H1 (cell line): ENCODE measurements around the gene MACROH2A1. TPM values are rescaled to one million over a fixed set of nuclear protein-coding genes. Genes with fewer than 3 reads are reported as not detected.

Experiments used
- CTCF ChIA-PET: fragments of 300-600 bp; sonication (Branson Sonifier 250); formaldehyde crosslinking; loops from one replicate; lab custom pipeline; 2021; ENCODE audit not compliant: partially characterized antibody; lab: Charles Lee
- POLR2A ChIA-PET: fragments of 300-600 bp; sonication (Branson Sonifier 250); formaldehyde crosslinking; loops from one replicate; lab custom pipeline; 2021; ENCODE audit warnings: inconsistent platforms; ENCODE audit not compliant: partially characterized antibody; lab: Charles Lee
- DNase-seq, 2 experiments: peaks; one replicate each; pipeline versions ENCODE4 v3.0.0 to v3.0.0-alpha.2; 2010 to 2022; ENCODE audit warnings: low spot score in 2 of 2, low read depth in 1 of 2, mixed read lengths in 1 of 2
- FAIRE-seq: peaks from 2 replicates; lab custom pipeline; 2011; peaks lifted over from hg19 to GRCh38; lab: Jason Lieb, UNC
- H2AFZ ChIP-seq: 2 replicates; pipeline ENCODE4 v1.8.1; 2012; ENCODE audit warnings: low read length, inconsistent platforms
- H2AK5ac ChIP-seq: 2 replicates; pipeline ENCODE4 v1.6.1; 2013; ENCODE audit warnings: low read depth, low read length
- H2BK120ac ChIP-seq: replicated peaks from 2 replicates; pipeline ENCODE3; 2013; ENCODE audit warnings: low read depth, low read length, inconsistent platforms
- H2BK12ac ChIP-seq: 2 replicates; pipeline ENCODE4 v1.6.1; 2013; ENCODE audit warnings: low read depth, low read length
- H2BK15ac ChIP-seq: 2 replicates; pipeline ENCODE4 v1.6.1; 2013; ENCODE audit warnings: low read length
- H2BK20ac ChIP-seq: 2 replicates; pipeline ENCODE4 v1.6.1; 2013; ENCODE audit warnings: low read length
- H2BK5ac ChIP-seq: 2 replicates; pipeline ENCODE4 v1.6.1; 2013; ENCODE audit warnings: low read depth, low read length
- H3K14ac ChIP-seq: 2 replicates; pipeline ENCODE4 v1.6.1; 2013; ENCODE audit warnings: inconsistent platforms; ENCODE audit not compliant: insufficient read length
- H3K18ac ChIP-seq: 2 replicates; pipeline ENCODE4 v1.6.1; 2013; ENCODE audit warnings: low read length; ENCODE audit errors: extremely low read depth
- H3K23ac ChIP-seq: 2 replicates; pipeline ENCODE4 v1.6.1; 2013; ENCODE audit warnings: inconsistent platforms; ENCODE audit not compliant: insufficient read length
- H3K23me2 ChIP-seq: 2 replicates; pipeline ENCODE4 v1.6.1; 2013; ENCODE audit warnings: low read depth, low read length
- H3K27ac ChIP-seq: 2 replicates; pipeline ENCODE4 v1.6.1; 2011; ENCODE audit warnings: low read depth, low read length, inconsistent platforms
- H3K27me3 ChIP-seq, 4 experiments: replicated peaks in 1 of 4; 1 replicate in 1 of 4; 2 replicates in 3 of 4; pipeline versions ENCODE4 v1.6.1 to v1.8.1; 2011 to 2013; ENCODE audit warnings: low read length in 3 of 4, mild to moderate bottlenecking in 3 of 4, inconsistent platforms in 2 of 4, mixed read lengths in 2 of 4, moderate library complexity in 1 of 4; ENCODE audit not compliant: control insufficient read depth in 3 of 4, insufficient read depth in 3 of 4; ENCODE audit errors: extremely low read depth in 1 of 4
- H3K36me3 ChIP-seq, 4 experiments: 2 replicates each; pipeline versions ENCODE4 v1.6.1 to v1.8.1; 2011 to 2013; ENCODE audit warnings: mild to moderate bottlenecking in 4 of 4, low read length in 3 of 4, moderate library complexity in 2 of 4, control low read depth in 1 of 4, inconsistent platforms in 1 of 4; ENCODE audit not compliant: insufficient read depth in 4 of 4, control insufficient read depth in 2 of 4
- H3K4ac ChIP-seq: replicated peaks from 2 replicates; pipeline ENCODE3; 2013; ENCODE audit warnings: low read length, low read depth, mixed read lengths, inconsistent platforms; ENCODE audit not compliant: insufficient read length
- H3K4me1 ChIP-seq, 4 experiments: replicated peaks in 1 of 4; 1 replicate in 1 of 4; 2 replicates in 3 of 4; pipeline versions ENCODE4 v1.6.1 to v1.8.1; 2011 to 2013; ENCODE audit warnings: low read length in 3 of 4, inconsistent platforms in 2 of 4, mixed read lengths in 1 of 4; ENCODE audit not compliant: insufficient read depth in 4 of 4, control insufficient read depth in 3 of 4
- H3K4me2 ChIP-seq, 2 experiments: 2 replicates each; pipeline versions ENCODE4 v1.6.1 to v1.8.1; 2011 to 2013; ENCODE audit warnings: low read depth in 2 of 2, low read length in 2 of 2, control low read depth in 1 of 2, inconsistent platforms in 1 of 2, mild to moderate bottlenecking in 1 of 2; ENCODE audit not compliant: insufficient read depth in 1 of 2
- H3K4me3 ChIP-seq, 4 experiments: fragments of 200-600, 300-600 bp in 1 of 4; sonication (generic), shearing (Covaris generic), sonication (Bioruptor Twin) in 1 of 4; 2 replicates each; pipeline versions ENCODE4 v1.5.1 to v1.8.1; 2011 to 2016; ENCODE audit warnings: low read length in 4 of 4, low read depth in 3 of 4, control low read depth in 2 of 4, inconsistent platforms in 2 of 4, mild to moderate bottlenecking in 2 of 4, mixed read lengths in 1 of 4, moderate library complexity in 1 of 4; ENCODE audit not compliant: insufficient read depth in 2 of 4; ENCODE audit errors: extremely low read depth in 1 of 4
- H3K56ac ChIP-seq: replicated peaks from 2 replicates; pipeline ENCODE3; 2013; ENCODE audit warnings: low read depth, mild to moderate bottlenecking, mixed read lengths, low read length, inconsistent platforms; ENCODE audit not compliant: insufficient read length
- H3K79me1 ChIP-seq: 2 replicates; pipeline ENCODE4 v1.6.1; 2013; ENCODE audit warnings: low read depth, low read length, control low read depth
- H3K79me2 ChIP-seq, 2 experiments: 2 replicates each; pipeline versions ENCODE4 v1.6.1 to v1.8.1; 2012 to 2013; ENCODE audit warnings: low read length in 2 of 2, mild to moderate bottlenecking in 2 of 2, inconsistent platforms in 1 of 2; ENCODE audit not compliant: insufficient read depth in 2 of 2, control insufficient read depth in 1 of 2
- H3K9ac ChIP-seq, 4 experiments: replicated peaks in 1 of 4; 1 replicate in 1 of 4; 2 replicates in 3 of 4; pipeline versions ENCODE4 v1.6.1 to v1.8.1; 2011 to 2013; ENCODE audit warnings: low read depth in 3 of 4, low read length in 3 of 4, control low read depth in 2 of 4, mild to moderate bottlenecking in 2 of 4, moderate library complexity in 2 of 4, inconsistent platforms in 1 of 4; ENCODE audit errors: extremely low read depth in 1 of 4
- H3K9me3 ChIP-seq, 2 experiments: 2 replicates each; pipeline versions ENCODE4 v1.6.1 to v1.8.1; 2012 to 2013; ENCODE audit warnings: mild to moderate bottlenecking in 2 of 2, moderate library complexity in 2 of 2, control low read depth in 1 of 2, inconsistent platforms in 1 of 2, low read depth in 1 of 2, low read length in 1 of 2, mixed read lengths in 1 of 2; ENCODE audit not compliant: insufficient read depth in 2 of 2
- H4K20me1 ChIP-seq, 2 experiments: replicated peaks in 1 of 2; 2 replicates each; pipeline versions ENCODE3 to v1.8.1; 2011 to 2013; ENCODE audit warnings: inconsistent platforms in 2 of 2, low read length in 2 of 2, mild to moderate bottlenecking in 1 of 2; ENCODE audit not compliant: insufficient read depth in 2 of 2, control insufficient read depth in 1 of 2
- H4K5ac ChIP-seq: 2 replicates; pipeline ENCODE4 v1.6.1; 2013; ENCODE audit warnings: low read length, low read depth, mixed read lengths, inconsistent platforms; ENCODE audit not compliant: insufficient read length
- H4K8ac ChIP-seq: 2 replicates; pipeline ENCODE4 v1.8.0; 2013; ENCODE audit warnings: mild to moderate bottlenecking, moderate library complexity, low read length, inconsistent platforms; ENCODE audit not compliant: insufficient read depth; ENCODE audit errors: extremely low read depth
- H4K91ac ChIP-seq: replicated peaks from 2 replicates; pipeline ENCODE3; 2013; ENCODE audit warnings: low read length, mixed read lengths, inconsistent platforms; ENCODE audit not compliant: insufficient read length
- PHF8 ChIP-seq: fragments of 200-600 bp; sonication (generic); conservative IDR thresholded peaks from 2 replicates; pipeline ENCODE4 v1.7.1; 2012; ENCODE audit warnings: low read depth, mild to moderate bottlenecking, inconsistent platforms, low read length, moderate library complexity
- WGBS, 2 experiments: shearing (Covaris generic) in 1 of 2; methylation state at CpG; one replicate each; pipeline versions ENCODE4 v1.1.6 to v1.1.7; 2013 to 2015; ENCODE audit warnings: low lambda C conversion rate in 2 of 2, mixed read lengths in 2 of 2, inconsistent platforms in 1 of 2, low coverage in 1 of 2, missing lambda C conversion rate in 1 of 2; ENCODE audit not compliant: insufficient replicate concordance in 2 of 2, insufficient coverage in 1 of 2, insufficient read length in 1 of 2; ENCODE audit errors: extremely low coverage in 1 of 2, missing lambda C conversion rate in 1 of 2; 5-methylcytosine and 5-hydroxymethylcytosine counted together
- polyA plus RNA-seq, 7 experiments: library from polyadenylated mRNA; depleted of rRNA in 3 of 7; stranded (reverse) in 5 of 7; unstranded in 2 of 7; fragments of >200 nt in 5 of 7; fragments of 200-250 nt in 2 of 7; gene quantifications; 1 replicate in 5 of 7; 2 replicates in 1 of 7; 4 replicates in 1 of 7; pipeline versions ENCODE4 v1.2.1 to v1.2.3, GENCODE V29; 2011 to 2013; ENCODE audit warnings: missing spikeins in 2 of 7, mixed read lengths in 2 of 7
- total RNA-seq: library from RNA; stranded (reverse); fragmentation: NEBNext Ultra II Directional; extraction: Animal tissue kit (Norgen Biotek cat#: 25700); gene quantifications from 2 replicates; pipeline ENCODE4 v1.2.1, GENCODE V29; 2021
- TF ChIP-seq, protein P1 (sequence below), 3 experiments: IDR thresholded peaks; 1 replicate in 2 of 3; 2 replicates in 1 of 3; pipeline versions ENCODE4 v1.5.1 to v1.6.1; 2011; ENCODE audit warnings: low read length in 3 of 3, mild to moderate bottlenecking in 3 of 3, inconsistent platforms in 2 of 3, low read depth in 1 of 3, moderate library complexity in 1 of 3; ENCODE audit not compliant: insufficient read depth in 1 of 3; ENCODE audit errors: control extremely low read depth in 1 of 3

Gene MACROH2A1
- total and polyA plus RNA-seq, 2 of the 8 experiments (the other 6 are each of a cell fraction or from before 2014, with no cell fraction given): 60.0 to 92.3 TPM

GRCh38 chr5:135432113-135432512 is 33.1 kb upstream of the MACROH2A1 start:
- H3K23ac ChIP-seq: no peak overlapping the region
- H3K23me2 ChIP-seq: no peaks in the 10 kb centered on the region
- no peaks in the 10 kb centered on the region; a peak in 1 of 7 replicates for H3K4me1 ChIP-seq
- no peak overlapping the region for H2BK20ac ChIP-seq
- FAIRE-seq (no peak), DNase-seq (peak in 1 of 2 experiments; percentile 34)
- no peak overlapping the region for H3K4ac ChIP-seq
- no peaks in the 10 kb centered on the region for H3K27me3 ChIP-seq
- no peaks in the 10 kb centered on the region for H4K20me1 ChIP-seq
- H2BK12ac ChIP-seq: no peak overlapping the region
- H3K9me3 ChIP-seq: peaks cover 0 to 6% of the 10 kb centered on the region in 2 experiments; a peak in 2 of 4 replicates
- H3K56ac ChIP-seq: no peak overlapping the region
- H2BK15ac ChIP-seq: no peak overlapping the region
- no peak overlapping the region for H3K18ac ChIP-seq
- H4K8ac ChIP-seq: no peak overlapping the region; the same call in 1 of the 2 replicates
- H4K5ac ChIP-seq: no peak overlapping the region
- no peak overlapping the region for H4K91ac ChIP-seq
- 85% methylated on average over 4 of the region's 4 CpGs; no CpG with 5 or more reads in 1 of the 2 experiments for WGBS, 2 experiments
- ChIA-PET CTCF (interaction anchor here (1.4 to 1.8 kb wide), 2 partner anchors 9 to 49 kb away, joined by 4 to 5 read pairs; no protein-coding TSS in a partner anchor), POLR2A (no interaction called here)
- no peak overlapping the region for H3K14ac ChIP-seq
- H3K9ac ChIP-seq: no peak overlapping the region
- H3K36me3 ChIP-seq: no peaks in the 10 kb centered on the region
- H3K27ac ChIP-seq: no peak overlapping the region
- no peak for TF ChIP-seq PHF8
- TF ChIP-seq, protein P1, sequence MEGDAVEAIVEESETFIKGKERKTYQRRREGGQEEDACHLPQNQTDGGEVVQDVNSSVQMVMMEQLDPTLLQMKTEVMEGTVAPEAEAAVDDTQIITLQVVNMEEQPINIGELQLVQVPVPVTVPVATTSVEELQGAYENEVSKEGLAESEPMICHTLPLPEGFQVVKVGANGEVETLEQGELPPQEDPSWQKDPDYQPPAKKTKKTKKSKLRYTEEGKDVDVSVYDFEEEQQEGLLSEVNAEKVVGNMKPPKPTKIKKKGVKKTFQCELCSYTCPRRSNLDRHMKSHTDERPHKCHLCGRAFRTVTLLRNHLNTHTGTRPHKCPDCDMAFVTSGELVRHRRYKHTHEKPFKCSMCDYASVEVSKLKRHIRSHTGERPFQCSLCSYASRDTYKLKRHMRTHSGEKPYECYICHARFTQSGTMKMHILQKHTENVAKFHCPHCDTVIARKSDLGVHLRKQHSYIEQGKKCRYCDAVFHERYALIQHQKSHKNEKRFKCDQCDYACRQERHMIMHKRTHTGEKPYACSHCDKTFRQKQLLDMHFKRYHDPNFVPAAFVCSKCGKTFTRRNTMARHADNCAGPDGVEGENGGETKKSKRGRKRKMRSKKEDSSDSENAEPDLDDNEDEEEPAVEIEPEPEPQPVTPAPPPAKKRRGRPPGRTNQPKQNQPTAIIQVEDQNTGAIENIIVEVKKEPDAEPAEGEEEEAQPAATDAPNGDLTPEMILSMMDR (IDR thresholded peaks at IDR 0.05; ENCODE audit: control extremely low read depth in 1 of 3, insufficient read depth in 1 of 3, low read depth in 1 of 3, low read length in 3 of 3): 0 out of 4 replicates have a peak, but pooled peaks of 1 of the 3 experiments have one; percentile 0
- H3K4me3 ChIP-seq: no peak overlapping the region
- no peak overlapping the region for H2AK5ac ChIP-seq
- H3K79me2 ChIP-seq: no peaks in the 10 kb centered on the region
- no peak overlapping the region for H3K4me2 ChIP-seq
- H2BK5ac ChIP-seq: no peak overlapping the region
- no peaks in the 10 kb centered on the region for H3K79me1 ChIP-seq
- no peak overlapping the region for H2BK120ac ChIP-seq
- no peak overlapping the region for H2AFZ ChIP-seq
